H1 (cell line): ENCODE data around the gene SFXN2.

Source experiments
- CBX5 ChIP-seq: fragments of 300-800, 300-1000 bp; sonication (generic); IDR thresholded peaks from 2 replicates; pipeline ENCODE4 v1.7.1; 2016; ENCODE audit warnings: antibody characterized with exemption, low read length, low read depth
- EGR1 ChIP-seq: IDR thresholded peaks from 2 replicates; pipeline ENCODE4 v1.6.1; 2011; ENCODE audit warnings: low read depth, low read length, borderline replicate concordance
- GTF2F1 ChIP-seq: IDR thresholded peaks from 2 replicates; pipeline ENCODE4 v1.6.1; 2012; ENCODE audit warnings: low read depth, low read length, improper control_type of control experiment, borderline replicate concordance
- SUZ12 ChIP-seq: fragments of 200-600 bp; sonication (generic); IDR thresholded peaks from 2 replicates; pipeline ENCODE4 v1.6.1; 2012; ENCODE audit warnings: mild to moderate bottlenecking, inconsistent platforms, low read length, moderate library complexity, mixed read lengths
- TF ChIP-seq, protein P1 (sequence below), 3 experiments: IDR thresholded peaks; 1 replicate in 2 of 3; 2 replicates in 1 of 3; pipeline versions ENCODE4 v1.5.1 to v1.6.1; 2011; ENCODE audit warnings: low read length in 3 of 3, mild to moderate bottlenecking in 3 of 3, inconsistent platforms in 2 of 3, low read depth in 1 of 3, moderate library complexity in 1 of 3; ENCODE audit not compliant: insufficient read depth in 1 of 3; ENCODE audit errors: control extremely low read depth in 1 of 3
- TF ChIP-seq, protein P2 (sequence below): IDR thresholded peaks from 2 replicates; pipeline ENCODE4 v1.6.1; 2011; ENCODE audit warnings: low read length, improper control_type of control experiment

DNA sequence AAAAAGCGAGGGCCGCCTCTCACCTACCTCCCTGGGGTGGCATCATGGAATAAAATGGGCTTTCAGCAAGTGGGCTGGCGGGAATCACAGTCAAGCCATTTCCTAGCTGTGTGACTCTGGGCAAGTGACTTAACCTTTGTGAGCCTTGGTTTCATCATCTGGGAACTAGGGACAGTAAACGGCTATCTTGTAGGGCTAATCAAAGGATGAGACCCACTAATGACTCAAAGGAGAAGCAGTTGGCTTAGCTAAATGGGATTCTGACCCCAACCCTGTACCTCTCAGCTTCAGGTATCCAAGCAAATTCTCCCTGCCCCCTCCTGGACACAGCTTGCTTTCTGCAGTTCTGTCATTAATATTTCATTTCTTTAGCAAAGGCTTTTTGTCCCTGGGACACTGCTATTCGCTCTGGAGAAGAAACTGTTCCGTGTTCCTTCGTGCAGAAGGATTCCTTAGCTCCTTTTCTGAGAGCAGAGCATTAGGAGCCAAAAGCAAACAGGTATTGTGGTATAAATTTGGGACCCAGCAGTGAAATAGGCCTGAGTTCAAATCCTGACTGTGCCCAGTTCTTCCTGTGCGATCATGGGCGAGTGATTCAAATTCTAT is 44.3 kb upstream of the SFXN2 start:
- TF ChIP-seq, protein P1, sequence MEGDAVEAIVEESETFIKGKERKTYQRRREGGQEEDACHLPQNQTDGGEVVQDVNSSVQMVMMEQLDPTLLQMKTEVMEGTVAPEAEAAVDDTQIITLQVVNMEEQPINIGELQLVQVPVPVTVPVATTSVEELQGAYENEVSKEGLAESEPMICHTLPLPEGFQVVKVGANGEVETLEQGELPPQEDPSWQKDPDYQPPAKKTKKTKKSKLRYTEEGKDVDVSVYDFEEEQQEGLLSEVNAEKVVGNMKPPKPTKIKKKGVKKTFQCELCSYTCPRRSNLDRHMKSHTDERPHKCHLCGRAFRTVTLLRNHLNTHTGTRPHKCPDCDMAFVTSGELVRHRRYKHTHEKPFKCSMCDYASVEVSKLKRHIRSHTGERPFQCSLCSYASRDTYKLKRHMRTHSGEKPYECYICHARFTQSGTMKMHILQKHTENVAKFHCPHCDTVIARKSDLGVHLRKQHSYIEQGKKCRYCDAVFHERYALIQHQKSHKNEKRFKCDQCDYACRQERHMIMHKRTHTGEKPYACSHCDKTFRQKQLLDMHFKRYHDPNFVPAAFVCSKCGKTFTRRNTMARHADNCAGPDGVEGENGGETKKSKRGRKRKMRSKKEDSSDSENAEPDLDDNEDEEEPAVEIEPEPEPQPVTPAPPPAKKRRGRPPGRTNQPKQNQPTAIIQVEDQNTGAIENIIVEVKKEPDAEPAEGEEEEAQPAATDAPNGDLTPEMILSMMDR (IDR thresholded peaks at IDR 0.05; ENCODE audit: control extremely low read depth in 1 of 3, insufficient read depth in 1 of 3, low read depth in 1 of 3, low read length in 3 of 3): no peak
- TF ChIP-seq SUZ12 (no peak), EGR1 (no peak), CBX5 (no peak), GTF2F1 (no peak)
- TF ChIP-seq, protein P2, sequence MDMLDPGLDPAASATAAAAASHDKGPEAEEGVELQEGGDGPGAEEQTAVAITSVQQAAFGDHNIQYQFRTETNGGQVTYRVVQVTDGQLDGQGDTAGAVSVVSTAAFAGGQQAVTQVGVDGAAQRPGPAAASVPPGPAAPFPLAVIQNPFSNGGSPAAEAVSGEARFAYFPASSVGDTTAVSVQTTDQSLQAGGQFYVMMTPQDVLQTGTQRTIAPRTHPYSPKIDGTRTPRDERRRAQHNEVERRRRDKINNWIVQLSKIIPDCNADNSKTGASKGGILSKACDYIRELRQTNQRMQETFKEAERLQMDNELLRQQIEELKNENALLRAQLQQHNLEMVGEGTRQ: no peak
